Kidney epithelial cell (primary cell): ENCODE results near the gene ACSL3. TPM values are rescaled to one million over a fixed set of nuclear protein-coding genes. Genes with fewer than 3 reads are reported as not detected.

ENCODE experiments used
- DNase-seq: peaks from one replicate; pipeline ENCODE4 v3.0.0-alpha.2; 2010; ENCODE audit warnings: low read depth
- H3K27me3 ChIP-seq: 2 replicates; pipeline ENCODE4 v1.6.0; 2011; ENCODE audit warnings: low read length; ENCODE audit not compliant: control insufficient read depth, insufficient read depth
- H3K36me3 ChIP-seq: 2 replicates; pipeline ENCODE4 v1.5.1; 2011; ENCODE audit warnings: low read length; ENCODE audit not compliant: control insufficient read depth, insufficient read depth
- H3K4me3 ChIP-seq: 2 replicates; pipeline ENCODE4 v1.5.1; 2011; ENCODE audit warnings: low read depth, mild to moderate bottlenecking, control low read depth, low read length
- CTCF ChIP-seq: IDR thresholded peaks from 2 replicates; pipeline ENCODE4 v1.5.1; 2011; ENCODE audit warnings: mild to moderate bottlenecking, moderate library complexity, low read length, control low read depth, inconsistent platforms; ENCODE audit not compliant: insufficient read depth, poor library complexity, severe bottlenecking
- total RNA-seq: library from RNA; depleted of rRNA; stranded (reverse); fragments of >200 nt; gene quantifications from 2 replicates; pipeline ENCODE4 v1.2.3, GENCODE V29; 2015

The ACSL3 gene
- total RNA-seq, 1 donor from 2014 or later, result 98.6 TPM

- H3K27me3 ChIP-seq, result no peaks in the 10 kb centered on the region
- no peak for DNase-seq
- no peak for TF ChIP-seq CTCF
- H3K36me3 ChIP-seq, result no peaks in the 10 kb centered on the region
- no peak overlapping the region for H3K4me3 ChIP-seq
Measured at GRCh38 chr2:222945887-222946286, 85.1 kb downstream of the ACSL3 start.

GRCh38 chr2:222946700-222947287 is 86.0 kb downstream of the ACSL3 start:
- no peak for DNase-seq
- Histone ChIP-seq H3K27me3 (no peaks in the 10 kb centered on the region), H3K36me3 (no peaks in the 10 kb centered on the region), H3K4me3 (no peak overlapping the region)
- no peak for TF ChIP-seq CTCF

- Histone ChIP-seq H3K27me3 (no peaks in the 10 kb centered on the region), H3K36me3 (no peaks in the 10 kb centered on the region), H3K4me3 (no peak overlapping the region)
- no peak for DNase-seq
- no peak for TF ChIP-seq CTCF
Measured at GRCh38 chr2:222949073-222949472, 88.2 kb downstream of the ACSL3 start.

GRCh38 chr2:222949690-222950323 is 89.0 kb downstream of the ACSL3 start:
- TF ChIP-seq CTCF, result no peak
- DNase-seq, result no peak
- H3K36me3 ChIP-seq, result no peaks in the 10 kb centered on the region
- no peak overlapping the region for H3K4me3 ChIP-seq
- H3K27me3 ChIP-seq, result no peaks in the 10 kb centered on the region

- H3K36me3 ChIP-seq, result no peaks in the 10 kb centered on the region
- H3K27me3 ChIP-seq, result no peaks in the 10 kb centered on the region
- no peak for TF ChIP-seq CTCF
- DNase-seq, result no peak
- H3K4me3 ChIP-seq, result no peak overlapping the region
Measured at GRCh38 chr2:222950638-222951285, 89.9 kb downstream of the ACSL3 start.
